ENCODE measurements around the gene CLN6.

CLN6 gene

DNA sequence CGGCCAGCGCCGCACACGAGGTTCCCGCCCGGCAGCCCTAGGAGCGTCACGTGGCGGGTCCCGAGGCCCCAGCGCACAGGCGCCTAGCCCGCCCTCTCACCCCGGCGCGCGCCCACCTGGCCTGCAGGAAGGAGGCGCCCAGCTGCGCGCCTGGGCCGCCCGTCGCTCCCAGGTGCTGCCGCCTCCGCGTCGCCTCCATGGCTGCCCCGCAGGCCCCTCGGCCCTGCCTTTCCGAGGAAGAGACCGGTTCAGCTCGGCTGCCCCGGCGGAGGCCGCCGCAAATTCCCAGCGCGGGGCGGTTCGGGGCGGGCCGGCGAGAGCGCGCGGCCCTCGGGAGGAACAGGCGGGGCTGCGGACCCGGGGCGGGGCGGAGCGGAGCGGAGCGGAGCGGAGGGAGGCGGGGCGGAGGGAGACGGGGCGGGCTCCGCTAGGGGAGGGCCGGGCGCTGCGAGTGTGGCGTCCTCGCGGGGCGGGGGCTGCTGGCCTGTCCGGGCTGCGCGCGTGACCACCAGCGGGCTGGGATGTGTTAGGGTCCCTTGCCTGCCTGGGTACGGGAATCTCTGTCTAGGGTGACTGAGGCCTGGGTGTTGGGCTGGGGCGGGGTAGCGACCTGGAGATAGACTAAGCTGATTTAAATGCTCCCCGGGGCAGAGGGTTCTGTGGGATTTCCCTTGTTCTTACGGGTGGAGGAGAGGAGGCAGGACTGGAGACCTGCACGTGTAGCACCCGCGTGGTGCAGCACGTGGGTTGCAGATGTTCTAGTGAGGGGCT, at the start of gene CLN6:
CLN6 (minus strand) TSS at position 343 of the 771 bp plus-strand sequence; CDS start at position 199, 144 bp downstream.
- DNase-seq (ENCODE audit: low read depth), result peak; percentile 68

DNA sequence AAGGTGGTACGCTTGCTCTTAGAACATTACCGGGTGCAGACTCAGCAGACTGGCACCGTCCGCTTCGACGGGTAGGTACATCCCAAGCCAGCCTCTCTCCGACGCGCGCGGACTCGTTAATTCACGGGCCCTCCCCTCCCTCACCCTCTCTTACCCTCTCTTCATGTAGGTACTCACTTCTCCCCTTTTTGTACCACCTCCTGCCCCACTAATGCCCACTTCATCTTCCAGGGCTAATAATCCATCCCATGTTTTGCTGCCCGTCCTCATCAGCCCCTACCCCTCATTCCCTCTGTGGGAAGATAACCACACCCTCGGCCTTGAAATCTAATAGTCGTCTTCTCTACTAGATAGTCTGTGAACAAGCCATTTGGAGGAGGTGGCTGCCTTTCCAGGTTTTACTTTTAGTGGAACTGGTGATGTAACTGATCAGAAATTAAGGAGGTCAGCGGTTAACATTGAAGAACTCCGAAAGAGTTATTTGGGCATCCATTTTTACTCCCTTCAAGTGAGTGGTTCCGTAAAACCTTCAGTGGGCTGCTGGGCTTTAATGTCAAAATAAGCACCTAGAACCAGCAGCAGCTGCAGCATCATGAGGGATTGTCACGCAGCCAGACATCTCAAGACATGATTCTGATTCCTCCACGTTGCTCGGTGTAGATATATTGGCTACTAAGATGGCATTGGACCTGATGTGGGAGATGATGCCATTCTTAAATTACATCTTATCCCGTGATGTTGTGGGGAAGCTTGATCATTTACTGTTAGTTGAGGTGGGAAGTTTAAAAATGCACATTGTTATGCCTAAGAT, 49.3 kb upstream of the CLN6 start:
- no peak for DNase-seq (ENCODE audit: low read depth)

DNA sequence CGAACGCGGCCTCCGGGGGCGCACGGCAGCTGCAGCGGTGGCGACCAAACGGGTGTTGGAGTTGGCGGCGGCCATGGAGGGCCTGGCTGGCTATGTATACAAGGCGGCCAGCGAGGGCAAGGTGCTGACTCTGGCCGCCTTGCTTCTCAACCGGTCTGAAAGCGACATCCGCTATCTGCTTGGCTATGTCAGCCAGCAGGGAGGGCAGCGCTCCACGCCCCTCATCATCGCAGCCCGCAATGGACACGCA, 48.7 kb upstream of the CLN6 start:
- DNase-seq (ENCODE audit: low read depth), result no peak

DNA sequence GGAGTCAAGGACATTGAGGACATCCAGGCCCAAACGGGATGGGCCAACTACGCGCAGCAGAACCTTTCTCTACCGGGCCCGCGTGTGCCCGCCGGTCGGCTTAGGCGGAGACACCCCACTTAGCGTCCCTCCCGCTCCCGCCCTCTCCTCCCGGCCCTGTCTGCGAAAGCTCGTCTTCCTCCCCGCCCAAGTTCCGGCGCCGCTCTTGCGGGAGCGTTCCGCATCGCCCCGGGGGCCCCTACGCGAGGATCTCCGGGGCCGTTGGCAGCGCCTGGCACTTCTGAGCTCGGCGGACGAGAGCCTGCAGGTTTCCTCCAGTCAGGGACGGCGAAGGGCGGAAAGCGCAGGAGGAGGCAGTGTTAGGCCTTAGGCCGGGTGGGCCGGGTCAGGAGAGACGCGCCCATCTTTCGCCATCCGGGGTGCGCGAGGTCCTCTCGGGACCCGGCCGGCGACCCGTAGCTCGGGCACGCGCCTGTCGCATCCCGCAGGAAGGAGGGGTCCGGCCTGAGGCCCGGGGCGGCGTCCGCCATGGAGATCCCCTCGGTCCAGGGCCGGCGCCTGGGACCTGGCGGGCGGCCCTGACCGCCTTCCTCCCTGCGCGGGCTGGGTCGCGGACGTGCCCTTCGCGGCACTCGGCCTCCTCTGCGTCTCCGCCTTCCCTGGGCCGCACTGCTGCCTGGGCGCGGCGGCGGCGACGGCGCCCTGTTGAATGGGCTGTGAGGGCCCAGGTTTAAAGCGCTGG, 48.2 kb upstream of the CLN6 start, which contains the start of gene FEM1B:
FEM1B (plus strand) TSS at position 143 of the 742 bp plus-strand sequence. CDS start 673 bp downstream, outside the sequence.
- peak; percentile 81 for DNase-seq (ENCODE audit: low read depth)

- peak; percentile 23 for DNase-seq (ENCODE audit: low read depth)
Observed at GRCh38 chr15:68277131-68277602, 47.6 kb upstream of the CLN6 start.

DNA sequence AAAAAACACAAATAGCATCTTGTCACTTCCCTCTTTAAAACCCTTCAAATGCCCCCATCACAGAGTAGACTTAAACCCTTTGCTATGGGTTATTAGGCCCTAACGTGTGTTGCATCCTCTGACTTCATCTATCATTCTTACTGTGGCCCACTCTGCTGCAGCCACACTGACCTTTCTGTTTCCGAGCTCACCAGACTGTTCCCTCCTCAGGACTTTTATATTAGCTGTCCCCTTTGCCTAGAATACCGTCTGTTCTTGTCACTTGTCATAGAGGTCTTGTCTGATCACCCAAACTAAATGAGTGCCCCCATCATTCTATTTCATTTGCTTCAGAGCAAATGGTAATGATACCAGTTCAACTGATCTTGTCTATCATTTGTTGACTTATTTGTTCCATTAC, 47.1 kb upstream of the CLN6 start:
- no peak for DNase-seq (ENCODE audit: low read depth)

DNA sequence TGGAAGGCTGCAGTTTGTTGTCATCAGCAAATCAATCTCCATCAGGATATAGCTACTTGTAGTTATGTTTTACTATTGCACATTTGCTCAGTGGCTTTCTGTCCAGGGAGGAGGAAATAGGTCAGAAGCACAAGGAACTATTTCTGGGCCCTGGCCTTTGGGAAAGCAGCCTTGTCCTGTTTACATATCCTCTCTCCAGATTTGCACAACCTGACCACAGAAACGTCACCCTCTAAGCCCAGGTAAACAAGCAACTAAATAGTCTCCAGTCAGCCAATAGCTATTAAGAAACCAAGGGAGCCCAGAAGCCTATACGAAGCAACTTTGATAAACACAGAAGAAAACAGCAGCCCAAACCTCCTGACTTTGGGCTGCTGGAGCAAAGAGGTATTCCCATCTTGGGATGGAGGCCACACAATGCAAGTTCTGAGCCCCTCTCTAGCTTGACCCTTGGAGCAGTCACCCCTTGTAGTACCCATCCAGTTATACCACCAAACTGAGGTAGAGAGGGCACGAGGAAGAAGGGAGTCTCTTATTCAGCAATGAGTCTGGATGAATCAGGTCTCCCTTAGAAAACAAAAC, 45.7 kb upstream of the CLN6 start:
- DNase-seq (ENCODE audit: low read depth), result no peak

- DNase-seq (ENCODE audit: low read depth), result no peak
Observed at GRCh38 chr15:68274201-68274848, 44.8 kb upstream of the CLN6 start.

DNA sequence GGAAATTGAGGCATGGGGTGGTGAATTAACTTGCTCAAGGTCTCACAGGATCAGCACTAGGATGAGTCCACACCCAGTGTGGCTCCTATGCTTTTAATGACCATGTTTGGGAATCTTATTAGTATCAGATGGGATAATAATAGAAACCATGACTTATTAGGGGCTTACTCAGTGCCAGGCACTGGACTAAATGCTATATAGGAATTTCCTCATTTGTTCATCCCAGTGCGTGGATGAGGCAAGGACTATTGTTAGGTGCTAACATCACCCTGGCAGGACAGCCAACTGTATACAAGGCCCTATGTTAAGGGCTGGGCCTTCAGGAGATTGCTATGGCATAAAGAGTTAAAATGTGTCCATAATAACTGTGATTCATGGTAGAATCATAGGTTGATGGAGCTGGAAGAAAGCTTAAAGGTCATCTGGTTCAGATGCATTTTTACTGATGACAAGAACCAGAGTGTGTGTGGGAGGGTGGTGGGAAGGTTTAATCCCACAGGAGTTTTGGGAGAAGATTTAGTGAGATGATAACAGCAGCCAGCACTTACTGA, 43.3 kb upstream of the CLN6 start:
- DNase-seq (ENCODE audit: low read depth), result no peak

DNA sequence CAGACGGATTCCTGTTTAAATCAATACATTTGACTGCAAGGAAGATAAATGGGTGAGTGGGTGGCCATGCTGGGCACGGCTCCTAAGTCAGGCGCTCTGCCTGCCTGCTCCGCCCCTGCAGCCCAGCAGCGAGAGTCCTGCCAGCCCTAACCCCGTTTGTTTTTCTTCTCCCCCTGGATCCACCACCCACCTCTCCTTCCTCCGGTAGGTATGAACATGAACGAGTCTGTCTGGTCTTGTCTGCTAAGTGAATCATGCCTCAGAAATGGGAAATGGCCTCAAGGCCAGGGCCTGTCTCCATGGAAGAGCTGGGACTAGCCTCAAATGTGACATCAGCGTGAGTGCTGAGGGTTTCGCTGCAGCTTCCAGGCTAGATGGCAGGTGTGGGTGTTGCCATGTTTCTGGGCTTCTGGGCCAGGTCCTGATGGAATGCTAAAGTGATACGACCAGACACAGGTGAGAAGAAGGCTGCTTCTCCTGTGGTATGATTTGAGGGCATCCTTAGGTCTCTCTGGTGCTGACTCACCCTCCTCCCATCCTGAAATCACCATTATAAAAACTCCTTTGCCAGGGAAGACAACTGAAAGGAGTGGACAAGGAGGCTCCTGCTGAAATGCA, 42.4 kb upstream of the CLN6 start:
- DNase-seq (ENCODE audit: low read depth), result no peak

GRCh38 chr15:68268405-68268804, 38.9 kb upstream of the CLN6 start:
- no peak for DNase-seq (ENCODE audit: low read depth)

- DNase-seq (ENCODE audit: low read depth), result no peak
Observed at GRCh38 chr15:68265674-68266073, 36.1 kb upstream of the CLN6 start.

- no peak for DNase-seq (ENCODE audit: low read depth)
Observed at GRCh38 chr15:68265081-68265480, 35.6 kb upstream of the CLN6 start.

DNA sequence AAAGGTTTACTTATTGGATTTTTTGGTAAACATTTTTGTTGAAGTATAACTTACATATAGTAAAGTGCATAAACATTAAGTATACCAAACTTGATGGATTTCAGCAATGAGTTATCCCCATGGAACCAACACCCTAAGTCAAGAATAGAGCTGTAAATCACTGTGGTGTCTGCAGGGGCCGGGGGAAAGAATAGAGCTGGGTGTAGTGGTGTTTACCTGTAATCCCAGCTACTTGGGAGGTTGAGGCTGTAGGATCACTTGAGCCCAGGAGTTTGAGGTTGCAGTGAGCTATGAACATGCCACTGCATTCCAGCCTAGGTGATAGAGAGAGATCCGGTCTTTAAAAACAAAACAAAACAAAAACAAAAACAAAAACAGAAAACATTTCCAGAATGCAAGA, 34.8 kb upstream of the CLN6 start:
- DNase-seq (ENCODE audit: low read depth), result no peak

GRCh38 chr15:68262514-68263356, 33.2 kb upstream of the CLN6 start:
- DNase-seq (ENCODE audit: low read depth), result no peak

GRCh38 chr15:68261980-68262379, 32.5 kb upstream of the CLN6 start:
- no peak for DNase-seq (ENCODE audit: low read depth)

GRCh38 chr15:68261241-68261640, 31.7 kb upstream of the CLN6 start:
- DNase-seq (ENCODE audit: low read depth), result no peak

DNA sequence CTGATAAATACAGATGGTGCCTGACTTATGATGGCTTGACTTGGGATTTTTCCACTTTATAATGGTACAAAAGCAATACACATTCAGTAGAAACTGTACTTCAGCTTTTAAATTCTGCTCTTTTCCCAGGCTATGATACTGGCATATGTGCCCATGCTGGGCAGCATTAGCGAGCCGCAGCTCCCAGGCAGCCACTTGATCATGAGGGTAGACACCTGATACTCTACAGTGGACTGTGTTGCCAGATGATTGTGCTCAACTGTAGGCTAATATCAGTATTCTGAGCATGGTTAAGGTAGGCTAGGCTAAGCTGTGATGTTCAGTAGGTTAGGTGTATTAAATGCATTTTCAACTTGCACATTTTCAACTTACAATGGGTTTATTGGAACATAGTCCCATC, 30.4 kb upstream of the CLN6 start:
- no peak for DNase-seq (ENCODE audit: low read depth)

DNA sequence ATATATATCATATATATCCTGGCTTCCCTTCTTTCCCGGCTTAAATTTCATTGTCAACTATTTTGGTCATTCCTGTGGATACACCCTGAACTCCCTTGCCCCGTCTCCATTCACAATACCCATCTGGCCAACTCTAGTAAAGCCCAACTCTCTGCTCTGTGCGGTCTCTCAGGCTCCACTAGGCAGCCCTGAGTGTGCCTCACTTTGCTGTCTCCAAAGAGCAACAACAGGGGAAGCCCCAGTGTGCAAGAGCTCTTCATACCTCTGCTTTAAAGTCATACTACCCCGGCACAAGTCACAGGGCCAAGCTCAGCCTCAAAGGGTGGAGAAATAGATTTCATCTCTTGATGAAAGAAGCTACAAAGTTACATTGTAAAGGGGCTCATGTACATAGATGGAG, 29.2 kb upstream of the CLN6 start:
- DNase-seq (ENCODE audit: low read depth), result no peak
